Activated CD8-positive, alpha-beta memory T cell treated with anti-CD3 and anti-CD28 coated beads, Interleukin-2, amount 10 ng/mL, durations not matched to agents 7 days and 5 days (primary cell): ENCODE data around the gene HYAL1. TPM values are rescaled to one million over a fixed set of nuclear protein-coding genes. Genes with fewer than 3 reads are reported as not detected.
"Not testable (repeated sequence)": the region's sequence is repeated elsewhere in the genome, so short reads cannot be mapped to it uniquely, and the experiment has no call there.

Experiments
- ATAC-seq: fragments of 150-1000 bp; cut with Tn5 transposase; one replicate; pipeline ENCODE4 v1.10.0; 2021; ENCODE audit warnings: moderate library complexity
- CTCF ChIA-PET: fragments of 350-600 bp; sonication (Branson Sonifier 250); formaldehyde crosslinking; loops from one replicate; lab custom pipeline; 2021; ENCODE audit warnings: antibody characterized with exemption; lab: Charles Lee
- DNase-seq: peaks from one replicate; pipeline ENCODE4 v3.0.0-alpha.2; 2020
- H3K27ac Mint-ChIP-seq: one replicate; pipeline ENCODE4 v1.8.0; 2021; ENCODE audit warnings: mild to moderate bottlenecking, mixed read lengths
- H3K27me3 Mint-ChIP-seq: one replicate; pipeline ENCODE4 v1.8.0; 2021; ENCODE audit warnings: mixed read lengths
- H3K36me3 Mint-ChIP-seq: one replicate; pipeline ENCODE4 v1.8.0; 2021; ENCODE audit warnings: mild to moderate bottlenecking, mixed read lengths
- H3K4me1 Mint-ChIP-seq: one replicate; pipeline ENCODE4 v1.8.0; 2021; ENCODE audit warnings: mixed read lengths
- H3K4me3 Mint-ChIP-seq: one replicate; pipeline ENCODE4 v1.8.0; 2021; ENCODE audit warnings: mild to moderate bottlenecking, moderate library complexity, mixed read lengths
- H3K9me3 Mint-ChIP-seq: one replicate; pipeline ENCODE4 v1.8.0; 2022; ENCODE audit warnings: low read depth, mixed read lengths
- total RNA-seq, 2 experiments: library from RNA; stranded (reverse); gene quantifications; one replicate each; pipeline ENCODE4 v1.2.3, GENCODE V29; 2021

HYAL1 gene
- total RNA-seq, 2 experiments from 2014 or later = 0.14 to 0.15 TPM

GRCh38 chr3:50294492-50295403 is 8.6 kb downstream of the HYAL1 start:
- no peak overlapping the region for H3K4me3 Mint-ChIP-seq
- DNase-seq = peak; percentile 39
- no peaks in the 10 kb centered on the region for H3K27me3 Mint-ChIP-seq
- no peaks in the 10 kb centered on the region for H3K9me3 Mint-ChIP-seq
- no peak overlapping the region for H3K27ac Mint-ChIP-seq
- H3K36me3 Mint-ChIP-seq = peaks cover 7% of the 10 kb centered on the region
- peaks cover 30% of the 10 kb centered on the region for H3K4me1 Mint-ChIP-seq
- CTCF ChIA-PET = interaction anchor here (0.9 to 17.4 kb wide), 5 partner anchors 27 to 68 kb away, joined by 3 to 266 read pairs (median 3); partner anchors contain the start of genes HYAL2 and TUSC2
- no peak for ATAC-seq

- H3K4me3 Mint-ChIP-seq = no peak overlapping the region
- no peak for ATAC-seq
- CTCF ChIA-PET = interaction anchor here (1.6 to 17.4 kb wide), 2 partner anchors 27 to 55 kb away, joined by 3 to 266 read pairs; partner anchors contain the start of genes HYAL2 and TUSC2
- H3K36me3 Mint-ChIP-seq = peaks cover 7% of the 10 kb centered on the region
- peaks cover 29% of the 10 kb centered on the region for H3K4me1 Mint-ChIP-seq
- H3K9me3 Mint-ChIP-seq = no peaks in the 10 kb centered on the region
- H3K27ac Mint-ChIP-seq = no peak overlapping the region
- no peak for DNase-seq
- H3K27me3 Mint-ChIP-seq = no peaks in the 10 kb centered on the region
Observed at GRCh38 chr3:50294089-50294488, 9.3 kb downstream of the HYAL1 start.

- Mint-ChIP-seq H3K4me1 (peaks cover 29% of the 10 kb centered on the region), H3K4me3 (peak overlapping the region; percentile 79), H3K36me3 (peaks cover 9% of the 10 kb centered on the region), H3K27ac (peak overlapping the region; percentile 97), H3K27me3 (no peaks in the 10 kb centered on the region), H3K9me3 (no peaks in the 10 kb centered on the region)
- no peak for ATAC-seq
- CTCF ChIA-PET = interaction anchor here (1.0 to 17.4 kb wide), 7 partner anchors 16 to 99 kb away, joined by 3 to 266 read pairs (median 7); partner anchors contain the start of genes GNAI2, HYAL2 and TUSC2
- peak; percentile 41 for DNase-seq
Observed at GRCh38 chr3:50293079-50293801, 10.1 kb downstream of the HYAL1 start.

GRCh38 chr3:50292159-50293078 is 11.0 kb downstream of the HYAL1 start, which contains the start of gene IFRD2:
Gene IFRD2 (minus strand): TSS chr3:50292429. CDS start chr3:50292274, 155 bp downstream.
- DNase-seq = peak; percentile 98
- H3K4me1 Mint-ChIP-seq = peaks cover 22% of the 10 kb centered on the region
- H3K4me3 Mint-ChIP-seq = peak within 1 kb of the TSS; percentile 79
- CTCF ChIA-PET = interaction anchor here (0.7 to 17.4 kb wide), 12 partner anchors 11 to 98 kb away, joined by 3 to 266 read pairs (median 4); partner anchors contain the start of genes GNAI2, HYAL2 and TUSC2
- ATAC-seq = peak; percentile 98
- no peaks in the 10 kb centered on the region for H3K9me3 Mint-ChIP-seq
- peak within 1 kb of the TSS; percentile 97 for H3K27ac Mint-ChIP-seq
- peaks cover 10% of the 10 kb centered on the region for H3K36me3 Mint-ChIP-seq
- no peaks in the 10 kb centered on the region for H3K27me3 Mint-ChIP-seq

- CTCF ChIA-PET = interaction anchor here (1.0 to 4.0 kb wide), 3 partner anchors 12 to 44 kb away, joined by 3 to 18 read pairs (median 4); no protein-coding TSS in a partner anchor
- H3K27ac Mint-ChIP-seq = no peak overlapping the region
Observed at GRCh38 chr3:50290161-50290641, 13.2 kb downstream of the HYAL1 start.

GRCh38 chr3:50289130-50289529 is 14.2 kb downstream of the HYAL1 start:
- ATAC-seq (no peak), DNase-seq (no peak)
- Mint-ChIP-seq H3K4me3 (no peak overlapping the region), H3K36me3 (peaks cover 6% of the 10 kb centered on the region), H3K4me1 (peaks cover 19% of the 10 kb centered on the region), H3K9me3 (no peaks in the 10 kb centered on the region), H3K27ac (no peak overlapping the region), H3K27me3 (no peaks in the 10 kb centered on the region)
- CTCF ChIA-PET = interaction anchor here (1.1 to 4.0 kb wide), 4 partner anchors 9 to 34 kb away, joined by 3 to 18 read pairs (median 5); partner anchors contain the start of gene HYAL2

More at GRCh38 chr3:50290161-50290641, 13.2 kb downstream of the HYAL1 start:
- H3K27me3 Mint-ChIP-seq = no peaks in the 10 kb centered on the region
- ATAC-seq (no peak), DNase-seq (no peak)
- no peaks in the 10 kb centered on the region for H3K9me3 Mint-ChIP-seq
- H3K4me3 Mint-ChIP-seq = peak overlapping the region; percentile 24
- H3K36me3 Mint-ChIP-seq = peaks cover 6% of the 10 kb centered on the region
- peaks cover 19% of the 10 kb centered on the region for H3K4me1 Mint-ChIP-seq

GRCh38 chr3:50288387-50289007 is 14.9 kb downstream of the HYAL1 start:
- CTCF ChIA-PET = interaction anchor here (0.6 to 1.3 kb wide), 4 partner anchors 14 to 100 kb away, joined by 3 to 6 read pairs (median 4); partner anchors contain the start of gene HYAL2
- Mint-ChIP-seq H3K36me3 (peaks cover 6% of the 10 kb centered on the region), H3K27me3 (no peaks in the 10 kb centered on the region), H3K27ac (no peak overlapping the region), H3K4me1 (peaks cover 19% of the 10 kb centered on the region), H3K9me3 (no peaks in the 10 kb centered on the region), H3K4me3 (no peak overlapping the region)
- DNase-seq (no peak), ATAC-seq (no peak)

- Mint-ChIP-seq H3K27ac (no peak overlapping the region), H3K36me3 (peaks cover 6% of the 10 kb centered on the region), H3K9me3 (no peaks in the 10 kb centered on the region), H3K4me1 (peaks cover 12% of the 10 kb centered on the region), H3K4me3 (no peak overlapping the region), H3K27me3 (no peaks in the 10 kb centered on the region)
- ATAC-seq (no peak), DNase-seq (no peak)
- CTCF ChIA-PET = interaction anchor here (0.9 to 1.2 kb wide), 4 partner anchors 14 to 93 kb away, joined by 3 to 4 read pairs (median 3); no protein-coding TSS in a partner anchor
Observed at GRCh38 chr3:50287262-50287661, 16.1 kb downstream of the HYAL1 start.

- no peak overlapping the region for H3K4me3 Mint-ChIP-seq
- H3K36me3 Mint-ChIP-seq = peaks cover 6% of the 10 kb centered on the region
- no peaks in the 10 kb centered on the region for H3K9me3 Mint-ChIP-seq
- DNase-seq (no peak), ATAC-seq (no peak)
- CTCF ChIA-PET = interaction anchor here (0.9 to 1.1 kb wide), 3 partner anchors 13 to 37 kb away, joined by 3 read pairs; no protein-coding TSS in a partner anchor
- H3K4me1 Mint-ChIP-seq = peaks cover 12% of the 10 kb centered on the region
- H3K27ac Mint-ChIP-seq = peak overlapping the region; percentile 32
- H3K27me3 Mint-ChIP-seq = no peaks in the 10 kb centered on the region
Observed at GRCh38 chr3:50286322-50287227, 16.8 kb downstream of the HYAL1 start.

- DNase-seq, H3K4me1 Mint-ChIP-seq, H3K36me3 Mint-ChIP-seq, H3K9me3 Mint-ChIP-seq, H3K27me3 Mint-ChIP-seq, H3K27ac Mint-ChIP-seq, H3K4me3 Mint-ChIP-seq, ATAC-seq: not testable (repeated sequence)
- CTCF ChIA-PET = interaction anchor here (1.0 to 2.7 kb wide), 5 partner anchors 12 to 90 kb away, joined by 3 to 9 read pairs (median 8); partner anchors contain the start of gene GNAI2
Observed at GRCh38 chr3:50284121-50284520, 19.3 kb downstream of the HYAL1 start.
